Amniotic epithelial cell (primary cell): ENCODE measurements around the gene MARCHF11.

Experiments used
- DNase-seq: peaks from one replicate; pipeline ENCODE4 v3.0.0-alpha.2; 2010; ENCODE audit warnings: low read depth

MARCHF11 gene

GRCh38 chr5:16131878-16132277, 47.7 kb downstream of the MARCHF11 start:
- no peak for DNase-seq

- DNase-seq, result no peak
These were observed 50.6 kb downstream of the MARCHF11 start for GRCh38 chr5:16128944-16129343.

- DNase-seq, result no peak
These were observed 51.6 kb downstream of the MARCHF11 start for GRCh38 chr5:16127865-16128544.

GRCh38 chr5:16120579-16120978, 59.0 kb downstream of the MARCHF11 start:
- no peak for DNase-seq

- no peak for DNase-seq
These were observed 59.8 kb downstream of the MARCHF11 start for GRCh38 chr5:16119790-16120189.

GRCh38 chr5:16115140-16115539, 64.5 kb downstream of the MARCHF11 start:
- no peak for DNase-seq

GRCh38 chr5:16108418-16108817, 71.2 kb downstream of the MARCHF11 start:
- no peak for DNase-seq

- DNase-seq, result no peak
These were observed 74.6 kb downstream of the MARCHF11 start for GRCh38 chr5:16104961-16105360.

GRCh38 chr5:16095612-16096011, 84.0 kb downstream of the MARCHF11 start:
- no peak for DNase-seq

GRCh38 chr5:16090270-16090669, 89.3 kb downstream of the MARCHF11 start:
- no peak for DNase-seq

GRCh38 chr5:16082982-16083381, 96.6 kb downstream of the MARCHF11 start:
- DNase-seq, result no peak

- DNase-seq, result no peak
These were observed 97.5 kb downstream of the MARCHF11 start for GRCh38 chr5:16082053-16082452.

- no peak for DNase-seq
These were observed 98.1 kb downstream of the MARCHF11 start for GRCh38 chr5:16081376-16081955.

GRCh38 chr5:16076657-16077056, 102.9 kb downstream of the MARCHF11 start:
- DNase-seq, result no peak

- no peak for DNase-seq
These were observed 105.2 kb downstream of the MARCHF11 start for GRCh38 chr5:16074358-16074757.

GRCh38 chr5:16072616-16073015, 107.0 kb downstream of the MARCHF11 start:
- DNase-seq, result no peak

GRCh38 chr5:16067415-16067814, 112.2 kb downstream of the MARCHF11 start:
- DNase-seq, result no peak

- no peak for DNase-seq
These were observed 112.8 kb downstream of the MARCHF11 start for GRCh38 chr5:16066810-16067209.

- no peak for DNase-seq
These were observed 113.3 kb downstream of the MARCHF11 start for GRCh38 chr5:16066320-16066719.

- DNase-seq, result no peak
These were observed 113.8 kb downstream of the MARCHF11 start for GRCh38 chr5:16065831-16066230.

- DNase-seq, result no peak
These were observed 115.3 kb downstream of the MARCHF11 start for GRCh38 chr5:16064135-16064893.

GRCh38 chr5:16061163-16061562, 118.4 kb downstream of the MARCHF11 start:
- no peak for DNase-seq

GRCh38 chr5:16057277-16057676, 122.3 kb downstream of the MARCHF11 start:
- DNase-seq, result no peak
